HepG2 (cell line): ENCODE measurements around the gene TRIM8.

Experiments used
- EP300 ChIP-seq, 3 experiments: sonication (generic) in 1 of 3; formaldehyde crosslinking in 1 of 3; IDR thresholded peaks; 2 replicates each; pipeline versions ENCODE4 v1.5.1 to v1.6.1; 2011 to 2020; ENCODE audit warnings: low read depth in 2 of 3, low read length in 2 of 3, borderline replicate concordance in 1 of 3, improper control_type of control experiment in 1 of 3, mild to moderate bottlenecking in 1 of 3, missing genetic modification reagents in 1 of 3, moderate library complexity in 1 of 3
- PHF21A ChIP-seq: sonication (generic); formaldehyde crosslinking; IDR thresholded peaks from 2 replicates; pipeline ENCODE4 v1.5.0; 2020; ENCODE audit warnings: mild to moderate bottlenecking, missing genetic modification reagents
- ZNF33A ChIP-seq: sonication (generic); formaldehyde crosslinking; IDR thresholded peaks from 2 replicates; pipeline ENCODE4 v1.5.1; 2020; ENCODE audit warnings: missing genetic modification reagents, mild to moderate bottlenecking, moderate library complexity, borderline replicate concordance
- ZNF512 ChIP-seq: sonication (generic); formaldehyde crosslinking; IDR thresholded peaks from 2 replicates; pipeline ENCODE4 v1.4.0; 2020; ENCODE audit warnings: mild to moderate bottlenecking, missing genetic modification reagents

GRCh38 chr10:102681696-102682095 lies 37.4 kb downstream of the TRIM8 start:
- TF ChIP-seq ZNF512 = no peak
- no peak for TF ChIP-seq PHF21A (CRISPR knock-in tag)
- TF ChIP-seq ZNF33A (CRISPR knock-in tag) = no peak
- TF ChIP-seq EP300 (IDR thresholded peaks at IDR 0.05; ENCODE audit: low read depth in 2 of 2, low read length in 2 of 2) = no peak
- no peak for TF ChIP-seq EP300 (CRISPR knock-in tag; IDR thresholded peaks at IDR 0.05; ENCODE audit: borderline replicate concordance)
